Uterus (tissue), 2 donors: Measurements from ENCODE around the gene ST6GALNAC4.

Experiments
- POLR2A ChIP-seq, 2 donors: fragments of 450-650 bp; IDR thresholded peaks; one replicate each; pipeline ENCODE4 v1.6.1; 2016; ENCODE audit warnings: antibody characterized with exemption in 2 of 2, mild to moderate bottlenecking in 1 of 2, moderate library complexity in 1 of 2
- TF ChIP-seq, protein P1 (sequence below), 4 experiments: fragments of 200-600 bp in 2 of 4; fragments of 450-650 bp in 2 of 4; sonication (generic) in 2 of 4; IDR thresholded peaks; one replicate each; pipeline ENCODE4 v1.5.1; 2016 to 2019; ENCODE audit warnings: antibody characterized with exemption in 4 of 4, mild to moderate bottlenecking in 2 of 4, moderate library complexity in 1 of 4

GRCh38 chr9:127884427-127884911, 32.4 kb downstream of the ST6GALNAC4 start:
- TF ChIP-seq, protein P1, sequence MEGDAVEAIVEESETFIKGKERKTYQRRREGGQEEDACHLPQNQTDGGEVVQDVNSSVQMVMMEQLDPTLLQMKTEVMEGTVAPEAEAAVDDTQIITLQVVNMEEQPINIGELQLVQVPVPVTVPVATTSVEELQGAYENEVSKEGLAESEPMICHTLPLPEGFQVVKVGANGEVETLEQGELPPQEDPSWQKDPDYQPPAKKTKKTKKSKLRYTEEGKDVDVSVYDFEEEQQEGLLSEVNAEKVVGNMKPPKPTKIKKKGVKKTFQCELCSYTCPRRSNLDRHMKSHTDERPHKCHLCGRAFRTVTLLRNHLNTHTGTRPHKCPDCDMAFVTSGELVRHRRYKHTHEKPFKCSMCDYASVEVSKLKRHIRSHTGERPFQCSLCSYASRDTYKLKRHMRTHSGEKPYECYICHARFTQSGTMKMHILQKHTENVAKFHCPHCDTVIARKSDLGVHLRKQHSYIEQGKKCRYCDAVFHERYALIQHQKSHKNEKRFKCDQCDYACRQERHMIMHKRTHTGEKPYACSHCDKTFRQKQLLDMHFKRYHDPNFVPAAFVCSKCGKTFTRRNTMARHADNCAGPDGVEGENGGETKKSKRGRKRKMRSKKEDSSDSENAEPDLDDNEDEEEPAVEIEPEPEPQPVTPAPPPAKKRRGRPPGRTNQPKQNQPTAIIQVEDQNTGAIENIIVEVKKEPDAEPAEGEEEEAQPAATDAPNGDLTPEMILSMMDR (IDR thresholded peaks at IDR 0.05) = no peak
- TF ChIP-seq POLR2A (IDR thresholded peaks at IDR 0.05) = no peak
